Fibroblast of lung (primary cell): Measurements from ENCODE around the gene PTPN2. TPM values are rescaled to one million over a fixed set of nuclear protein-coding genes. Genes with fewer than 3 reads are reported as not detected.

ENCODE experiments used
- DNase-seq, 2 donors: peaks; one replicate each; pipeline versions ENCODE4 v3.0.0 to v3.0.0-alpha.2; 2010; ENCODE audit warnings: low read depth in 2 of 2
- H2AFZ ChIP-seq: 2 replicates; pipeline ENCODE4 v1.5.1; 2012; ENCODE audit warnings: low read length, control low read depth, inconsistent platforms
- H3K27ac ChIP-seq: 2 replicates; pipeline ENCODE4 v1.5.1; 2011; ENCODE audit warnings: low read length, control low read depth; ENCODE audit not compliant: insufficient read depth
- H3K27me3 ChIP-seq: 2 replicates; pipeline ENCODE4 v1.5.1; 2011; ENCODE audit warnings: mild to moderate bottlenecking, low read length; ENCODE audit not compliant: control insufficient read depth, insufficient read depth
- H3K36me3 ChIP-seq: 2 replicates; pipeline ENCODE4 v1.5.1; 2011; ENCODE audit warnings: low read length; ENCODE audit not compliant: control insufficient read depth, insufficient read depth
- H3K4me1 ChIP-seq: 2 replicates; pipeline ENCODE4 v1.5.1; 2011; ENCODE audit warnings: low read length; ENCODE audit not compliant: control insufficient read depth, insufficient read depth; ENCODE audit errors: extremely low read depth
- H3K4me2 ChIP-seq: 2 replicates; pipeline ENCODE4 v1.5.1; 2011; ENCODE audit warnings: low read length, control low read depth; ENCODE audit not compliant: insufficient read depth; ENCODE audit errors: extremely low read depth
- H3K4me3 ChIP-seq, 4 experiments: fragments of 200-600 bp in 1 of 4; sonication (generic) in 1 of 4; replicated peaks in 1 of 4; 2 replicates each; pipeline ENCODE4 v1.5.1; 2011 to 2016; ENCODE audit warnings: low read length in 4 of 4, low read depth in 3 of 4, mild to moderate bottlenecking in 3 of 4, control low read depth in 2 of 4, inconsistent platforms in 1 of 4, mixed read lengths in 1 of 4; ENCODE audit not compliant: insufficient read depth in 1 of 4; ENCODE audit errors: control extremely low read depth in 1 of 4
- H3K79me2 ChIP-seq: 2 replicates; pipeline ENCODE4 v1.5.1; 2012; ENCODE audit warnings: mild to moderate bottlenecking, low read length, inconsistent platforms; ENCODE audit not compliant: control insufficient read depth, insufficient read depth
- H3K9ac ChIP-seq: 2 replicates; pipeline ENCODE4 v1.5.1; 2011; ENCODE audit warnings: mild to moderate bottlenecking, low read length, control low read depth; ENCODE audit not compliant: insufficient read depth
- H3K9me3 ChIP-seq: 2 replicates; pipeline ENCODE4 v1.5.1; 2012; ENCODE audit warnings: low read depth, low read length; ENCODE audit not compliant: control insufficient read depth, insufficient read depth
- H4K20me1 ChIP-seq: 2 replicates; pipeline ENCODE4 v1.5.1; 2011; ENCODE audit warnings: low read length; ENCODE audit not compliant: control insufficient read depth, insufficient read depth; ENCODE audit errors: extremely low read depth
- CTCF ChIP-seq, 2 donors: IDR thresholded peaks in 1 of 2; conservative IDR thresholded peaks in 1 of 2; 1 replicate in 1 of 2; 2 replicates in 1 of 2; pipeline ENCODE4 v1.5.1; 2011 to 2012; ENCODE audit warnings: low read length in 2 of 2, control low read depth in 1 of 2, inconsistent platforms in 1 of 2, low read depth in 1 of 2, mild to moderate bottlenecking in 1 of 2
- EZH2 ChIP-seq: IDR thresholded peaks from 2 replicates; pipeline ENCODE4 v1.5.1; 2012; ENCODE audit warnings: low read length, control low read depth, mild to moderate bottlenecking; ENCODE audit errors: missing control alignments
- polyA plus RNA-seq, 2 donors: library from polyadenylated mRNA; depleted of rRNA in 1 of 2; stranded (reverse) in 1 of 2; unstranded in 1 of 2; fragments of >200 nt; gene quantifications; 2 replicates each; pipeline ENCODE4 v1.2.1, GENCODE V29; 2011 to 2012; ENCODE audit warnings: missing spikeins in 1 of 2
- total RNA-seq: library from RNA; depleted of rRNA; stranded (reverse); fragments of >200 nt; gene quantifications from 2 replicates; pipeline ENCODE4 v1.2.1, GENCODE V29; 2014

The PTPN2 gene
- total and polyA plus RNA-seq, 2 donors (not counting 1 experiment from before 2014, with no cell fraction given): 23.6 to 23.7 TPM

- TF ChIP-seq CTCF (conservative IDR thresholded peaks at IDR 0.05 in 1 of 2, IDR thresholded peaks at IDR 0.05 in 1 of 2; ENCODE audit: low read depth in 1 of 2, low read length in 2 of 2) (no peak), EZH2 (no peak)
- Histone ChIP-seq H4K20me1 (no peaks in the 10 kb centered on the region), H3K27ac (no peak overlapping the region), H3K4me3 (no peak overlapping the region), H3K9ac (no peak overlapping the region), H3K79me2 (no peaks in the 10 kb centered on the region), H2AFZ (no peak overlapping the region), H3K9me3 (no peaks in the 10 kb centered on the region), H3K4me1 (no peaks in the 10 kb centered on the region), H3K36me3 (no peaks in the 10 kb centered on the region), H3K27me3 (no peaks in the 10 kb centered on the region), H3K4me2 (no peak overlapping the region)
- no peak for DNase-seq
Observed at GRCh38 chr18:12821408-12821807, 62.6 kb downstream of the PTPN2 start.

- DNase-seq: no peak
- Histone ChIP-seq H3K4me2 (peak overlapping the region; percentile 61), H3K9me3 (no peaks in the 10 kb centered on the region), H2AFZ (no peak overlapping the region), H3K4me3 (peak overlapping the region in 1 of 4 experiments; percentile 12), H3K9ac (no peak overlapping the region), H4K20me1 (no peaks in the 10 kb centered on the region), H3K4me1 (no peaks in the 10 kb centered on the region), H3K79me2 (no peaks in the 10 kb centered on the region), H3K36me3 (no peaks in the 10 kb centered on the region), H3K27me3 (no peaks in the 10 kb centered on the region), H3K27ac (no peak overlapping the region)
- TF ChIP-seq CTCF (conservative IDR thresholded peaks at IDR 0.05 in 1 of 2, IDR thresholded peaks at IDR 0.05 in 1 of 2; ENCODE audit: low read depth in 1 of 2, low read length in 2 of 2) (no peak), EZH2 (no peak)
Observed at GRCh38 chr18:12820506-12820905, 63.5 kb downstream of the PTPN2 start.

- Histone ChIP-seq H3K9me3 (no peaks in the 10 kb centered on the region), H3K36me3 (no peaks in the 10 kb centered on the region), H3K9ac (no peak overlapping the region), H3K27me3 (no peaks in the 10 kb centered on the region), H2AFZ (peak overlapping the region; percentile 33), H4K20me1 (no peaks in the 10 kb centered on the region), H3K4me3 (no peak overlapping the region), H3K79me2 (no peaks in the 10 kb centered on the region), H3K4me2 (peak overlapping the region; percentile 60), H3K27ac (peak overlapping the region; percentile 26), H3K4me1 (no peaks in the 10 kb centered on the region)
- TF ChIP-seq EZH2: no peak
- DNase-seq: peak in 1 of 2 donors; percentile 40
Observed at GRCh38 chr18:12819841-12820240, 64.2 kb downstream of the PTPN2 start.
